ENCODE measurements around the gene MAPKAPK3.

The MAPKAPK3 gene

DNA sequence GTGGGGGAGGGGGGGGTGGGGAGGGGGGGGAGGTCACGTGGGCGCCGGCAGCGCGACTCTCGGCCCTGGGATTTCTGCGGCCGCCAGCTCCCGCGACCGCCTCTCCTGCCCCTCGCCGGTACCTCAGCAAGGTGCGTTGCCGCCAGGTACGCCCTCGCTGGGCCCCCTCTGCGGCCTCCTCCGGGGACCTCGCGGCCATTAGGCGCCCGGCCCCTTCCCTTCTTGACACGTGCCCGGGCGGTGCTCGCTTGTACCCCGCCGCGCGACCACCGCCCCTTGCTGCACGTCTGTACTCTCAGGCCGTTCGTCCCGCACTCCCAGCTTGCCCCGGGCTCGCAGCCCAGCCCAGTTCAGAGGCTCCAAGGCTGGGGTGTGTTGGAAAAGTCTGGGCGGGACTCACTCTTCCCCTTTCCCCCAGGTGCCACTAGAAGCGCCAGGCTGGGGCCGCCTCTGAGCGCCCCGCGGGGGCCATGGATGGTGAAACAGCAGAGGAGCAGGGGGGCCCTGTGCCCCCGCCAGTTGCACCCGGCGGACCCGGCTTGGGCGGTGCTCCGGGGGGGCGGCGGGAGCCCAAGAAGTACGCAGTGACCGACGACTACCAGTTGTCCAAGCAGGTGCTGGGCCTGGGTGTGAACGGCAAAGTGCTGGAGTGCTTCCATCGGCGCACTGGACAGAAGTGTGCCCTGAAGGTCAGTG, at the start of gene MAPKAPK3:
Gene MAPKAPK3, plus strand, starts transcription at position 56 of the 696 bp plus-strand sequence. Its CDS starts 415 bp downstream, at position 471.
- DNase-seq = peak; percentile 58

DNA sequence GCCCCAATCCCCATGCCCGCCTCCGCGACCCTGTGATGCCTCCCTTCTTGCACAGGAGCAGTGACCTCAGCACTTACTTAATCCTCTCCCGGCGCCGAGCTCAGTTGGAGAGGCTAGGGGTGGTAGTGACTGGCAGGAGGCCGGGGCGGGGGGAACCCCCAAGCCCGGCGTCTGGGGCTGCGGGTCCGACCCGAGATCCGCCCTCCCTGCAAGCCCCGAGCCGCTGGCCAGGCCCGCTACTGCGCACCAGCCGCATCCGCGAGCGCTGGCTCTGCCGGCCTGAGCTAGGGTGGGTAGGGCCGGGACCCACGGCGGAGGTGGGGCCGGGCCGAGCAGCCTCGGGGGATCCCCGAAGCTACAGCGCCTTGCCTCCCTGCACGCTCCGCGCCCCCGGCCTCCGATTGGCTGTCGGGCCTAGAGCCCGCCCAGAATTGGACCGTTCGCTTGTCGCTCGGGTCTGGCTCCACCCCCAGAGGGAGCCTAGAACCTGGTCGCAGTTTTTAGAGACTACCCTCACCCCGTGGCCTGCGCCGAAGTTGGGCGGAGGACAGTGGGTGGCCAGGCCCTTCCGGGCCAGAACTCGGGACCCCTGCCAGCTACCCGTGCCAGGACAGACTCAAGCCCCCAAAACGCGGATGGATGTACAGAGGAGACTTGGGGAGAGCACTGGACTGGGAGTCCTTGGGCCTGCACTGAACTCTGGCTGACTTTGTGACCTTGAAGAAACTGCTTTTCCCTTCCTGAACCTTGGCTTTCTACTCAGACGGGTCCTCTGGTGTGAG, 49.4 kb upstream of the MAPKAPK3 start, which contains the start of gene C3orf18:
Gene C3orf18, minus strand, starts transcription at position 362 of the 782 bp plus-strand sequence. CDS start 2,048 bp downstream, outside the sequence.
- DNase-seq = peak; percentile 75

DNA sequence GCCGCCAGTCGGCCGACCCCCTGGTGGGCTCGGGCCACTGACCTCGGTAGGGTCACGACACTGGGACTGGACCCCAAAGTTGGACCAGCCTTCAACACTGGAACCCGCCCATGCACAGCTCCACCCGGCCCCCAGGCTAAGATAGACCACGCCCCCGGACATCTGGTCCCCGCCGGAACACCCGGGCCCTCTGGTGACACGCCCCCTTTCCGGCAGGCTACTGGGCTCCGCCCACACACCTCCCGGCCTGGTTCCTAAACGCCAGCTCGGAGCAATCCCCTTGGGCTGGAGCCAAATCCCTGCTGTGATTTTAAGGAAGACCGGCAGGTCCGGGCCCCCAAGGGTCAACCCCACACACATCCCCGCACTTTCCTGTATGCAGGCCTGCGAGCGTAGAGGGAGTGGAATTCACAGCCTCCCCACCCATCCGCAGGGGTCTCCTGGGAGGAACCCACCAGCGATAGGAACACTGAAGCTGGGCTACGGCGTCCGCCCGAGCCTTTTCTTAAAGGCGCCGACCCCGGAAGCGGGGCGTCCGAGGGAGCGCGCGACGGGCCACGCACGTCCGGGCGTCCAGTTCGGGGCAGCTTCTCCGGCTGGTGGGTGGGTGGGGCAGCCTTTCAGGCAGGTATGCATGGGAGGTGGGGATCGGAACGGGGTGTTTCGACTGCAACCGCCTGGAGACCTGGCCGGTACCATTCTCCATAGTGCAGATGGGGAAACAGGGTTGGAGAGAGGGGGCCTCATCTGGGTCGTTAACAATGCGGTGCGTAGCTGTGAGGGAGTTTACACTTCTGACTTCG, 47.8 kb upstream of the MAPKAPK3 start, which contains the start of gene HEMK1:
Gene HEMK1, plus strand, starts transcription at position 576 of the 803 bp plus-strand sequence. CDS start 1,583 bp downstream, outside the sequence.
- DNase-seq = peak; percentile 82

DNA sequence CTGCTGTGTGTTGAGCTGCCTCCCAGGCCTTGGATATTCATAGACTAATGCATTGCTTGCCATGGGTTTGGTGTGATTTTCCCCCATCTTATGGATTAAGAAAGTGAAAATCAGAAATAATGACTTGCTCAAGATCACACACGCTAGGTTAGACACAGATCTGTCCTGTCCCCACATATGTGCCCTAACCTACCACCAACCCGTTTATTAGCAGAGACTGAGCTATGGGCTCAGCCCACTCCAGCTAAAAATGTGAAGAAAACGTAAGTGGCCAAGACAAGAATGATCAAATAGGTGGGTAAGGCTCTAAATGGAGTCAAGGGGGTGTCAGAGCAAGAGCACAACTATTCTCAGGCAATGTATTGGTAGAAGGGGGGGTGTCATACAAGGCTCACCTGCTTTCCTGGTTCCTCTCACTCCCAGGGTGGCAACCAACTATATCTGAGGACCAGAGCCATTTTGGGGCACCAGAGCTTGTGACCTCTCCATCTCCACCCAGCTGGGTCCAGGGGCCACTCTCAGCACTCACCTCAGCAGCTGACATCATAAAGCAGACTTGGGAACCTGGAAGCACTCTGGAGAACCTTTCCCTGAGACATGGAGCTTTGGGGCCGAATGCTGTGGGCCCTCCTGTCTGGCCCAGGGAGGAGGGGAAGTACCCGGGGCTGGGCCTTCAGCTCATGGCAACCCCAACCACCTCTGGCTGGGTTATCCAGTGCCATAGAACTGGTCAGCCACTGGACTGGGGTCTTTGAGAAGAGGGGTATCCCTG, 46.3 kb upstream of the MAPKAPK3 start:
- DNase-seq = no peak

GRCh38 chr3:50571486-50571885, 45.5 kb upstream of the MAPKAPK3 start:
- no peak for DNase-seq

- peak; percentile 20 for DNase-seq
Observed at GRCh38 chr3:50572158-50572557, 44.8 kb upstream of the MAPKAPK3 start.

- DNase-seq = no peak
Observed at GRCh38 chr3:50572801-50573371, 44.1 kb upstream of the MAPKAPK3 start.

GRCh38 chr3:50573566-50574443, 43.1 kb upstream of the MAPKAPK3 start:
- no peak for DNase-seq

- DNase-seq = no peak
Observed at GRCh38 chr3:50574444-50574831, 42.5 kb upstream of the MAPKAPK3 start.

- DNase-seq = no peak
Observed at GRCh38 chr3:50575372-50575771, 41.6 kb upstream of the MAPKAPK3 start.

- no peak for DNase-seq
Observed at GRCh38 chr3:50577348-50577747, 39.6 kb upstream of the MAPKAPK3 start.

- no peak for DNase-seq
Observed at GRCh38 chr3:50580683-50581458, 36.1 kb upstream of the MAPKAPK3 start.

GRCh38 chr3:50581459-50581842, 35.5 kb upstream of the MAPKAPK3 start:
- DNase-seq = no peak

DNA sequence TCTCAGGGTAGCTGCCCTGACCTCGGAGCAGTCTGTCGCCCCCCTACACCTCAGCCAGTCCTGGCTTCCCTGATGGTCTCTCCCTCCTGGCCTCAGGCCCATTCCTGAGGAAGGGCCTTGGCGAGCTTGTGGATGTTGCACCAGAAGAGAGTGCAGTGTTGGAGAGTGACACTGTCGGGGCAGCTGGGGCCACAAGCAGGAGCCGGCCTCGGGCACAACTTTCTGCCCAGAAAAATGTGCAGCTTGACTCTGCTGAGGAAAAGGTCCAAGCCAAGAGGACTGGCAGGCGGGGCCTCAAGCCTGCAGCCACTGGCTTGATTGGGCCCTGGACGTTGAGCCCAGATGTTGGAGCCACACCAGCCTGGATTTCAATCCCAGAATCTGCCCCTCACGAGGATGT, 34.9 kb upstream of the MAPKAPK3 start:
- no peak for DNase-seq

DNA sequence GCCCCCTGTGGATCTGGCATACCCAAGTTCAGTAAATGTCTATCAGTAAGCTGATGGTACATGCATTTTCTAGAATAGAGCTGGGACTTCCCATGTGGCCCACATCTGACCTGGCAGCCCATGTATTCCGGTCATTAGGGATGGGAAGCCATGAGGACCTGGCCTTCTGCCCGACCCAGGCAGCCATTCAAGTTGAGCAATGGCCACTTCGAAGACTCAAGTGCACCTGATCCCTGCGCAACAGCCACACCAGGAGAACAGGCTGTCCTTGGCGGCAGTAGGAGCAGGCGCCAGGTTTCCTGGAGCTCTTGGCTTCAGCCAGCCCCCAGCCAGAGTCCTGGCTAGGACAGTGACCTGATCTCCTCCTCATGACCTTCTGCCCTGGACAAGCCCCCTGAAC, 33.1 kb upstream of the MAPKAPK3 start:
- DNase-seq = no peak

- DNase-seq = no peak
Observed at GRCh38 chr3:50584391-50584790, 32.6 kb upstream of the MAPKAPK3 start.

GRCh38 chr3:50585919-50586762, 30.8 kb upstream of the MAPKAPK3 start:
- DNase-seq = no peak

GRCh38 chr3:50586763-50587070, 30.2 kb upstream of the MAPKAPK3 start:
- DNase-seq = no peak

- no peak for DNase-seq
Observed at GRCh38 chr3:50587373-50587772, 29.6 kb upstream of the MAPKAPK3 start.
